ENCODE results near the gene G3BP2.
"Not testable (repeated sequence)": the region's sequence is repeated elsewhere in the genome, so short reads cannot be mapped to it uniquely, and the experiment has no call there.

Gene G3BP2

DNA sequence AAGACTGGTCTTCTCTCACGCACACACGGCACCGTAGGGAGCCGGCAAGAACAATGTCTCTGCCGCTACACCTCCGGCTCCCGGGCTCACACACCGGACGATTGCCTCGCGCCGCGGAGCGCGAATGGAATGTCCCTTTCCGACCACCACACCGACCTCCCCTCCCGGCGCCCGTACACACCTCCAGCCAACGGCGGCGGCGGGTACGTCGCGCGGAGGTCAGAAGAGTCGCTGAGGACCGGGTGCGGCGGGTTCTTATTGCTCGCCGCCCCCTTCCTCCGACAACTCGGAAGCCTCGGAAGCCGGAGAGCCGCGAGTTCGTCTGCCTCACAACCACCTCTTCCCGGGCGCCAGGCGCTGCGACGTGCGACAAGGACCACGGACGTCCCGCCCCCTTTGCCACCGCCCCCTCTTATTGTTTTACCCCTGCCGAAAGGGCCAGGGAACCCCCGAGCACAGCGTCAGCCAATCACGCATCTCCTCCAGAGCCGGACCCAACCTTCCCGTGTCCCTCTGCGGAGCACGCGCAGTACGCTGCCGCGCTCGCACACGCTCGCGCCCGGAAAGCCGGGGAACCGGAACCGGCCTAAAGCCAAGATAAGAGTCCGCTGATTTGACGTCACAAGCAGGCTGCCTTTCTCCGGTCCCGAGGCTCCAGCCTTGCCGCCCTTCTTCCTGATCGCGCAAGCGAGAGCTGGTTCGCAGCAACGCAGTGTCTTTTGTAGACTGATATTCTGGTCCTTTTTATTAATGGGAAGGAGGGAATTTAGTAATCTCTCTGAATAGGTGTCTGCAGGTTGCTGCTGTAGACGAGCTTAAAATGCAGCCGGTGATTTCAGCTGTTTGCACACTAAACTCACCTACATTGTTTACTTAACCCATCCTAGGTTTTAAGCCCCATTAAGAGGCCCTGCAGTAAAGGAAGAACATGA, at the start of gene G3BP2:
Gene G3BP2, minus strand, starts transcription at position 385 of the 932 bp plus-strand sequence. CDS start 11,386 bp downstream, outside the sequence.
- H3K4me3 ChIP-seq, result peak within 1 kb of the TSS; percentile 99
- TF ChIP-seq Cebpa-rat (IDR thresholded peaks at IDR 0.05), result no peak
- H3K4me1 ChIP-seq, result peaks cover 43% of the 10 kb centered on the region
- H4K20me1 ChIP-seq, result peaks cover 48% of the 10 kb centered on the region
- peak within 1 kb of the TSS; percentile 96 for H3K4me2 ChIP-seq
- H3K27ac ChIP-seq, result peak within 1 kb of the TSS; percentile 96
- no peaks in the 10 kb centered on the region for H3K27me3 ChIP-seq
- H3K36me3 ChIP-seq, result peaks cover 8% of the 10 kb centered on the region; the same call in 1 of the 2 replicates
- H3K9ac ChIP-seq, result peak within 1 kb of the TSS; percentile 94
- no peaks in the 10 kb centered on the region for H3K9me3 ChIP-seq

DNA sequence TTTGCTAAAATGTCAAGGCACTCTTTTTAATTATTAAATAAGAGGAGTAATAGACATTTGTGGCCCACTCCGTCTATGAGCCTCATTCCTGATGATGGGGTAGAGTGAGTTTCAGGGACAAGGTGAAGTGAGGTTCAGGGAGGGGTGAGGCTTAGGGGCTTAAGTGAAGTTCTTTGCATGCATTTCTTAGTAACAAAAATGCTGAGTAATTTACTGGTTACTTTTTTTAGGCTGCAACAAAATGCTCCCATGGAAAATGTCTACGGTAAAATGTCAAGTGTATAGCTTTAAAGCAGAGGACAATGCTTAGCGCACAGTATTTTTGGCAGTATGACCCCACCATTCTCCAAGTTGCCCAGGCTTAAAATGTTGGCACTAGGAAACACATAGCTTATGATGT, 49.2 kb upstream of the G3BP2 start:
- peak overlapping the region; percentile 3; the same call in 1 of the 2 replicates for H3K9ac ChIP-seq
- peaks cover 41% of the 10 kb centered on the region for H3K4me1 ChIP-seq
- H3K9me3 ChIP-seq, result 0 out of 2 replicates have a peak, but pooled peaks cover 5% of the 10 kb centered on the region
- H3K4me3 ChIP-seq, result no peak overlapping the region
- H3K27ac ChIP-seq, result no peak overlapping the region
- peaks cover 23% of the 10 kb centered on the region for H3K36me3 ChIP-seq
- H4K20me1 ChIP-seq, result peaks cover 17% of the 10 kb centered on the region
- no peak for TF ChIP-seq Cebpa-rat (IDR thresholded peaks at IDR 0.05)
- H3K4me2 ChIP-seq, result peak overlapping the region; percentile 87
- H3K27me3 ChIP-seq, result no peaks in the 10 kb centered on the region

- H3K27me3 ChIP-seq, result no peaks in the 10 kb centered on the region
- H3K9ac ChIP-seq, result no peak overlapping the region
- no peaks in the 10 kb centered on the region for H4K20me1 ChIP-seq
- H3K27ac ChIP-seq, result no peak overlapping the region
- H3K4me2 ChIP-seq, result no peak overlapping the region
- H3K4me3 ChIP-seq, result no peak overlapping the region
- H3K9me3 ChIP-seq, result 0 out of 2 replicates have a peak, but pooled peaks cover 5% of the 10 kb centered on the region
- H3K36me3 ChIP-seq, result peaks cover 33% of the 10 kb centered on the region
- no peak for TF ChIP-seq Cebpa-rat (IDR thresholded peaks at IDR 0.05)
- peaks cover 37% of the 10 kb centered on the region for H3K4me1 ChIP-seq
Observed at GRCh38 chr4:75718529-75718928, 45.3 kb upstream of the G3BP2 start.

- Histone ChIP-seq H3K4me1 (peaks cover 25% of the 10 kb centered on the region), H3K4me3 (no peak overlapping the region), H3K9me3 (0 out of 2 replicates have a peak, but pooled peaks cover 5% of the 10 kb centered on the region), H3K27me3 (no peaks in the 10 kb centered on the region), H4K20me1 (no peaks in the 10 kb centered on the region), H3K27ac (no peak overlapping the region), H3K36me3 (peaks cover 33% of the 10 kb centered on the region), H3K9ac (no peak overlapping the region), H3K4me2 (no peak overlapping the region)
- TF ChIP-seq Cebpa-rat (IDR thresholded peaks at IDR 0.05), result no peak
Observed at GRCh38 chr4:75717408-75717807, 44.2 kb upstream of the G3BP2 start.

GRCh38 chr4:75716054-75716453, 42.8 kb upstream of the G3BP2 start:
- not testable (repeated sequence) for H4K20me1 ChIP-seq, H3K9me3 ChIP-seq, H3K27ac ChIP-seq, H3K9ac ChIP-seq, H3K27me3 ChIP-seq, H3K4me3 ChIP-seq
- H3K36me3 ChIP-seq, result peaks cover 33% of the 10 kb centered on the region
- peak overlapping the region; percentile 61; the same call in 1 of the 2 replicates for H3K4me2 ChIP-seq
- H3K4me1 ChIP-seq, result peaks cover 19% of the 10 kb centered on the region

DNA sequence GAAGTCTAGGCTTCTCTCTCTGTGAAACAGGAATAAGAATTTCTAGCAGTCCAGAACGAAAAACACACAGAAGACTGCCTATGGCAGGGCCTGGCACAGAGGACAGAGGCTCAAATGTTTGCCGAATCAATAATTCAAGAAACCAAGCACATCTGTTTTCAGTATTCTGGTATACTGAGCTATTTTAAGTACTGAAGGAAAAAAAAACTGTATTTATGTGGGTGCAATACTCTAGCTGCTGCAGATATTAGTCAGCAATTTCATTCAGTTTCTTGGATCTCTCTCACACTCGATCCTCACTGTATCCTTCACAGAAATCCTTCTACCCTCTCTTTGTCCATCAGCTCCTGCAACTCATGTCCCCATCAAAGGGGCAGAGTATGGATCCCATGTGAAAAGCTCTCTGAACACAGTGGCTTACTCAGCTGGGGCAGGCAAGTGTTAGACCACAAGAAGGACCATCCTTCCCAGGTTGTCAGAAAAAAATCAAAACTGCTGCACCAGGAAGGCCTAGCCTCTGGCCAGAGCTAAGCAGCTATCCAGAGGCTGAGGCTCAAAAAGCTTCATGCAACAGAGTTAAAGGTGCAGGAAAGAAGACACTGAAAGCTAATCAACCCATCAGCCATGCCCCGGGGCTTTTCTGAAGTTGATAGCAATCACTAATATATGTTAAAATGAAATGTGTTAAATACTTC, 42.0 kb upstream of the G3BP2 start:
- Histone ChIP-seq H3K4me1 (peaks cover 25% of the 10 kb centered on the region), H3K27me3 (no peaks in the 10 kb centered on the region), H3K4me2 (peak overlapping the region; percentile 61), H3K9me3 (0 out of 2 replicates have a peak, but pooled peaks cover 5% of the 10 kb centered on the region), H4K20me1 (no peaks in the 10 kb centered on the region), H3K4me3 (no peak overlapping the region), H3K9ac (peak overlapping the region; percentile 42; the same call in 1 of the 2 replicates), H3K27ac (peak overlapping the region; percentile 28), H3K36me3 (peaks cover 31% of the 10 kb centered on the region)
- TF ChIP-seq Cebpa-rat (IDR thresholded peaks at IDR 0.05), result no peak

- Histone ChIP-seq H3K4me2 (peak overlapping the region; percentile 61), H3K9me3 (0 out of 2 replicates have a peak, but pooled peaks cover under 1% of the 10 kb centered on the region), H3K9ac (peak overlapping the region; percentile 42; the same call in 1 of the 2 replicates), H3K4me3 (no peak overlapping the region), H3K27me3 (no peaks in the 10 kb centered on the region), H3K27ac (no peak overlapping the region; the same call in 1 of the 2 replicates), H4K20me1 (no peaks in the 10 kb centered on the region), H3K36me3 (peaks cover 26% of the 10 kb centered on the region), H3K4me1 (peaks cover 30% of the 10 kb centered on the region)
- TF ChIP-seq Cebpa-rat (IDR thresholded peaks at IDR 0.05), result no peak
Observed at GRCh38 chr4:75714704-75715103, 41.5 kb upstream of the G3BP2 start.

DNA sequence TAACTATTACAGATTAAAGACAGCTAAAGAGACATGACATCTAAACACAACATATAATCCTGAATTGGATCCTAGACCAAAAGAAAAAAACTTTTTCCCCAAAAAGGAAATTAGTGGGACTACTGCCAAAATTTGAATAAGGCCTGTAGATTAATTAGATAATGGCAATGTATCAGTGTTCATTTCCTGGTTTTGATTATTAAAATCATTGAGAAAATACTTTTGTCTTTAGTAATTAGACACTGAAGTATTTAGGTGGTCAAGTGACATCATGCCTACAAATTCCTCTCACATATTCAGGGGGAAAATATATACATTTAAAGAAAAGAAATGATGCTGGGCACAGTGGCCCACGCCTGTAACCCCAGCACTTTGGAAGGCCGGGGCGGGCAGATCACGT, 40.8 kb upstream of the G3BP2 start:
- Histone ChIP-seq H3K36me3 (peaks cover 20% of the 10 kb centered on the region), H3K4me2 (no peak overlapping the region), H3K27ac (no peak overlapping the region), H4K20me1 (no peaks in the 10 kb centered on the region), H3K9me3 (no peaks in the 10 kb centered on the region), H3K9ac (no peak overlapping the region), H3K4me1 (peaks cover 37% of the 10 kb centered on the region), H3K4me3 (no peak overlapping the region), H3K27me3 (no peaks in the 10 kb centered on the region)
- TF ChIP-seq Cebpa-rat (IDR thresholded peaks at IDR 0.05), result no peak

DNA sequence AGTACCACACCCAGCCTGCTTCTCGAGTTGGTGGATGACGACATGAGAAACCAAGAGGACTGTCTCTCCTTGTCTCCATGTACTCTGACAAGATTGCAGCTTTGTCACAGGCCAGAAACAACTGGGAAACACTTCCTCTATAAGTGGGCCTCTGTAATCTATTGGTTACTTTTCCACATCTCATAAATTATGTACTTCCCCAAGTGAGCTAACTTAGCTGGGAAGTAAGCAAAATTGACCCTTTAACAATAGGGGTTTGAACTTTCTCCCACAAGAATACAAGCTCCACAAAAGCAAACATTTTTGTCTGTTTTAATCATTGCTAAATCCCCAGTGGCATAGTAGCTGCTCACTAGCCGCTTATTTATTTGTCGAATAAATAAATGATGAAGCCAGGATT, 37.0 kb upstream of the G3BP2 start:
- Histone ChIP-seq H4K20me1 (no peaks in the 10 kb centered on the region), H3K4me1 (peaks cover 37% of the 10 kb centered on the region), H3K9ac (peak overlapping the region; percentile 46; the same call in 1 of the 2 replicates), H3K27ac (peak overlapping the region; percentile 64; the same call in 1 of the 2 replicates), H3K36me3 (peaks cover 18% of the 10 kb centered on the region), H3K4me2 (peak overlapping the region; percentile 74), H3K9me3 (no peaks in the 10 kb centered on the region), H3K4me3 (no peak overlapping the region), H3K27me3 (no peaks in the 10 kb centered on the region)
- no peak for TF ChIP-seq Cebpa-rat (IDR thresholded peaks at IDR 0.05)

All from BLaER1 (cell line).